22Rv1 (cell line): ENCODE results near the gene EIF1AX.
"Not testable (repeated sequence)": the region's sequence is repeated elsewhere in the genome, so short reads cannot be mapped to it uniquely, and the experiment has no call there.

ENCODE experiments used
- CTCF ChIP-seq: fragments of 450-650 bp; IDR thresholded peaks from 2 replicates; pipeline ENCODE4 v1.5.1; 2017; ENCODE audit warnings: mild to moderate bottlenecking
- ZFX ChIP-seq: fragments of 450-650 bp; IDR thresholded peaks from 2 replicates; pipeline ENCODE4 v1.6.1; 2017; ENCODE audit warnings: antibody characterized with exemption, borderline replicate concordance

- not testable (repeated sequence) for TF ChIP-seq CTCF, ZFX
Measured at GRCh38 chrX:20162516-20162915, 20.9 kb upstream of the EIF1AX start.
